HCT116 (cell line): ENCODE results near the gene PSEN2. TPM values are rescaled to one million over a fixed set of nuclear protein-coding genes. Genes with fewer than 3 reads are reported as not detected.
"Not testable (repeated sequence)": the region's sequence is repeated elsewhere in the genome, so short reads cannot be mapped to it uniquely, and the experiment has no call there.

Experiments
- ATAC-seq: fragments of 200-7000 bp; cut with Tn5 transposase; 2 replicates; pipeline ENCODE4 v1.9.1; 2020; ENCODE audit warnings: mild to moderate bottlenecking, moderate library complexity
- BruUV-seq: library from RNA; stranded (reverse); fragments of 400-500 nt; replicated peaks from 2 replicates; lab custom pipeline; 2021; lab: Mats Ljungman, UMichigan
- CTCF ChIA-PET: fragments of 300-600 bp; sonication (Branson Sonifier 250); formaldehyde crosslinking; loops from one replicate; lab custom pipeline; 2021; ENCODE audit warnings: antibody characterized with exemption; lab: Charles Lee
- POLR2A ChIA-PET: fragments of 300-600, 350-600 bp; sonication (Branson Sonifier 250); formaldehyde crosslinking; loops from one replicate; lab custom pipeline; 2021; ENCODE audit warnings: antibody characterized with exemption; lab: Charles Lee
- RAD21 ChIA-PET, 2 experiments: fragments of 300-600 bp; sonication (Branson Sonifier 250); formaldehyde crosslinking; loops; one replicate each; lab custom pipeline; 2023; ENCODE audit warnings: low total read pairs in 2 of 2; ENCODE audit not compliant: uncharacterized antibody in 2 of 2, unreplicated experiment in 2 of 2, low non-redundant PET in 1 of 2; lab: Charles Lee
- DNase-seq: peaks from one replicate; pipeline ENCODE4 v3.0.0-alpha.2; 2010; ENCODE audit warnings: low read depth, low spot score
- H2AFZ ChIP-seq: fragments of 200-600 bp; shearing (Covaris generic), sonication (generic); 2 replicates; pipeline ENCODE4 v1.6.1; 2017; ENCODE audit warnings: low read depth, mixed run types, mixed read lengths, antibody characterized with exemption, low read length; ENCODE audit not compliant: poor library complexity, severe bottlenecking
- H3K27ac ChIP-seq: 2 replicates; pipeline ENCODE4 v1.5.1; 2012; ENCODE audit warnings: low read depth, low read length
- H3K27me3 ChIP-seq: fragments of 200-600 bp; sonication (generic); 2 replicates; pipeline ENCODE4 v1.6.1; 2016; ENCODE audit warnings: mixed run types, low read length, mixed read lengths; ENCODE audit not compliant: insufficient read depth
- H3K36me3 ChIP-seq, 2 experiments: fragments of 200-500 bp in 1 of 2; fragments of 200-600 bp in 1 of 2; sonication (Bioruptor generic) in 1 of 2; sonication (generic) in 1 of 2; 2 replicates each; pipeline versions ENCODE4 v1.5.1 to v1.6.1; 2014 to 2016; ENCODE audit warnings: low read length in 2 of 2, inconsistent platforms in 1 of 2, mixed read lengths in 1 of 2, mixed run types in 1 of 2; ENCODE audit not compliant: insufficient read depth in 2 of 2, control insufficient read depth in 1 of 2
- H3K4me1 ChIP-seq, 2 experiments: fragments of 200-600 bp in 1 of 2; sonication (generic) in 1 of 2; 2 replicates each; pipeline versions ENCODE4 v1.5.1 to v1.6.1; 2012 to 2017; ENCODE audit warnings: low read length in 2 of 2, inconsistent platforms in 1 of 2, mild to moderate bottlenecking in 1 of 2, mixed read lengths in 1 of 2, mixed run types in 1 of 2, moderate library complexity in 1 of 2; ENCODE audit not compliant: insufficient read depth in 2 of 2, control insufficient read depth in 1 of 2
- H3K4me2 ChIP-seq: fragments of 200-600 bp; sonication (generic); 2 replicates; pipeline ENCODE4 v1.6.1; 2017; ENCODE audit warnings: mixed run types, low read length, mixed read lengths
- H3K4me3 ChIP-seq, 2 experiments: fragments of 200-600 bp in 1 of 2; sonication (generic) in 1 of 2; replicated peaks in 1 of 2; 2 replicates each; pipeline ENCODE4 v1.5.1; 2011 to 2016; ENCODE audit warnings: low read length in 2 of 2, control low read depth in 1 of 2, low read depth in 1 of 2, mild to moderate bottlenecking in 1 of 2, mixed read lengths in 1 of 2, mixed run types in 1 of 2
- H3K79me2 ChIP-seq: fragments of 200-600 bp; sonication (generic); 2 replicates; pipeline ENCODE4 v1.6.1; 2017; ENCODE audit warnings: mild to moderate bottlenecking, mixed run types, low read length, moderate library complexity, mixed read lengths; ENCODE audit not compliant: insufficient read depth
- H3K9ac ChIP-seq: fragments of 200-600 bp; sonication (generic); 2 replicates; pipeline ENCODE4 v1.6.1; 2016; ENCODE audit warnings: low read length, mixed read lengths
- H3K9me2 ChIP-seq: fragments of 200-600 bp; sonication (generic), shearing (Covaris generic); 2 replicates; pipeline ENCODE4 v1.6.1; 2017; ENCODE audit warnings: mixed run types, mild to moderate bottlenecking, moderate library complexity; ENCODE audit not compliant: insufficient read depth
- H3K9me3 ChIP-seq, 2 experiments: fragments of 200-500 bp in 1 of 2; fragments of 200-600 bp in 1 of 2; sonication (Bioruptor generic) in 1 of 2; sonication (generic) in 1 of 2; 2 replicates each; pipeline ENCODE4 v1.6.1; 2014 to 2017; ENCODE audit warnings: low read length in 2 of 2, mixed read lengths in 2 of 2, inconsistent platforms in 1 of 2, low read depth in 1 of 2, mild to moderate bottlenecking in 1 of 2, mixed run types in 1 of 2, moderate library complexity in 1 of 2; ENCODE audit not compliant: control insufficient read depth in 1 of 2, insufficient read depth in 1 of 2
- H4K20me1 ChIP-seq: fragments of 200-600 bp; sonication (generic), shearing (Covaris generic); 2 replicates; pipeline ENCODE4 v1.6.1; 2017; ENCODE audit warnings: mixed run types, mild to moderate bottlenecking, moderate library complexity; ENCODE audit not compliant: insufficient read depth
- CTCF ChIP-seq, 3 experiments: fragments of 200-600 bp in 1 of 3; sonication (generic) in 1 of 3; IDR thresholded peaks in 2 of 3; conservative IDR thresholded peaks in 1 of 3; 2 replicates each; pipeline ENCODE4 v1.5.1; 2012 to 2017; ENCODE audit warnings: low read depth in 2 of 3, low read length in 2 of 3, antibody characterized with exemption in 1 of 3, borderline replicate concordance in 1 of 3, control low read depth in 1 of 3, mild to moderate bottlenecking in 1 of 3, mixed read lengths in 1 of 3, mixed run types in 1 of 3, moderate library complexity in 1 of 3; ENCODE audit not compliant: insufficient read depth in 1 of 3
- EZH2 ChIP-seq: fragments of 200-600 bp; sonication (generic); IDR thresholded peaks from 2 replicates; pipeline ENCODE4 v1.6.1; 2017; ENCODE audit warnings: antibody characterized with exemption, mixed run types
- REST ChIP-seq: IDR thresholded peaks from 2 replicates; pipeline ENCODE4 v1.6.1; 2012; ENCODE audit warnings: low read depth
- intact Hi-C: fragments of 100-400 bp; cut with micrococcal nuclease; formaldehyde crosslinking; loops from 2 replicates; pipeline ENCODE4 v1.10.0; 2022
- total RNA-seq: library from RNA; stranded (reverse); gene quantifications from one replicate; pipeline ENCODE4 v1.2.1, GENCODE V29; 2021; ENCODE audit not compliant: unreplicated experiment

The PSEN2 gene
- total RNA-seq, 1 experiment from 2014 or later = 28.5 TPM

- TF ChIP-seq REST (no peak), EZH2 (no peak), CTCF (IDR thresholded peaks at IDR 0.05 in 2 of 3, conservative IDR thresholded peaks at IDR 0.05 in 1 of 3; ENCODE audit: borderline replicate concordance in 1 of 3, insufficient read depth in 1 of 3, low read depth in 2 of 3, low read length in 2 of 3) (no peak)
Observed at GRCh38 chr1:226832613-226833012, 37.8 kb upstream of the PSEN2 start (continued).

GRCh38 chr1:226834179-226834578, 36.2 kb upstream of the PSEN2 start:
- H3K9ac ChIP-seq, H3K9me3 ChIP-seq, H4K20me1 ChIP-seq, POLR2A ChIA-PET, ATAC-seq, H3K79me2 ChIP-seq, BruUV-seq, CTCF ChIA-PET, intact Hi-C loops, H3K36me3 ChIP-seq, RAD21 ChIA-PET, H2AFZ ChIP-seq, DNase-seq, H3K27me3 ChIP-seq, H3K4me2 ChIP-seq, H3K4me3 ChIP-seq, H3K27ac ChIP-seq, H3K4me1 ChIP-seq, H3K9me2 ChIP-seq: not testable (repeated sequence)

- H3K4me2 ChIP-seq, DNase-seq, ATAC-seq, H3K9me3 ChIP-seq, POLR2A ChIA-PET, H3K27me3 ChIP-seq, H3K27ac ChIP-seq, RAD21 ChIA-PET, H2AFZ ChIP-seq, H3K4me1 ChIP-seq, H3K4me3 ChIP-seq, H3K79me2 ChIP-seq, H3K9ac ChIP-seq, intact Hi-C loops, H3K9me2 ChIP-seq, CTCF ChIA-PET, H3K36me3 ChIP-seq, H4K20me1 ChIP-seq, BruUV-seq: not testable (repeated sequence)
Observed at GRCh38 chr1:226835396-226835795, 35.0 kb upstream of the PSEN2 start.

- H3K4me1 ChIP-seq, H3K9me3 ChIP-seq, H3K79me2 ChIP-seq, BruUV-seq, POLR2A ChIA-PET, H3K9ac ChIP-seq, H3K4me3 ChIP-seq, H2AFZ ChIP-seq, ATAC-seq, DNase-seq, H3K4me2 ChIP-seq, H3K27ac ChIP-seq, intact Hi-C loops, CTCF ChIA-PET, H4K20me1 ChIP-seq, H3K27me3 ChIP-seq, RAD21 ChIA-PET, H3K9me2 ChIP-seq, H3K36me3 ChIP-seq: not testable (repeated sequence)
Observed at GRCh38 chr1:226837966-226838365, 32.5 kb upstream of the PSEN2 start.
